ENCODE measurements around the gene EIF5AL1. TPM values are rescaled to one million over a fixed set of nuclear protein-coding genes. Genes with fewer than 3 reads are reported as not detected.

EIF5AL1 gene
- total and polyA plus RNA-seq, 10 of the 15 experiments (the other 5 are each of a cell fraction or from before 2014, with no cell fraction given), result 0.02 to 8.3 (median 0.45) TPM; not detected in 1

- TF ChIP-seq POLR2AphosphoS2 (IDR thresholded peaks at IDR 0.05; ENCODE audit: low read depth, low read length), result no peak
These were observed 35.6 kb downstream of the EIF5AL1 start (continued) for GRCh38 chr10:79547973-79548372.

- RAD21 ChIA-PET (ENCODE audit: unreplicated experiment), result no interaction called here
- no peak overlapping the region for H3K4me2 ChIP-seq (ENCODE audit: control insufficient read depth, insufficient read depth)
- H3K36me3 ChIP-seq (ENCODE audit: control insufficient read depth in 2 of 2, insufficient read depth in 2 of 2, low read length in 1 of 2), result no peaks in the 10 kb centered on the region
- no TSS peak for BruUV-seq (replicated peaks)
- ATAC-seq (no peak), DNase-seq (ENCODE audit: low read depth, low spot score) (no peak), FAIRE-seq (no peak)
- no peaks in the 10 kb centered on the region for H3K9me3 ChIP-seq (replicated peaks; ENCODE audit: control insufficient read depth, insufficient read depth, low read length)
- CTCF ChIA-PET, result interaction anchor here (0.7 to 1.1 kb wide), 2 partner anchors 15 to 447 kb away, joined by 3 to 5 read pairs; no protein-coding TSS in a partner anchor
- WGBS (ENCODE audit: insufficient coverage, insufficient replicate concordance, low lambda C conversion rate, missing lambda C conversion rate), result 18% methylated on average over 2 of the region's 2 CpGs
- in situ Hi-C loops (cut with MboI), result no loop called here
- H3K27me3 ChIP-seq (replicated peaks in 1 of 2; ENCODE audit: control insufficient read depth in 2 of 2, insufficient read depth in 2 of 2, low read length in 1 of 2), result peaks cover 0 to 6% of the 10 kb centered on the region in 2 experiments
- intact Hi-C loops (cut with micrococcal nuclease; ENCODE audit: unreplicated experiment), result no loop called here
- no peaks in the 10 kb centered on the region for H3K79me2 ChIP-seq (ENCODE audit: control insufficient read depth, insufficient read depth, low read length)
- H4K20me1 ChIP-seq (ENCODE audit: control insufficient read depth, insufficient read depth), result no peaks in the 10 kb centered on the region
- no peak for TF ChIP-seq ELK1 (IDR thresholded peaks at IDR 0.05; ENCODE audit: low read depth, low read length)
- TF ChIP-seq POU2F2 (IDR thresholded peaks at IDR 0.05; ENCODE audit: borderline replicate concordance, low read depth, low read length), result no peak
- no peak for TF ChIP-seq CEBPZ (IDR thresholded peaks at IDR 0.05; ENCODE audit: low read depth, low read length)
- no peak for TF ChIP-seq IKZF2 (IDR thresholded peaks at IDR 0.05)
- no peak for TF ChIP-seq YY1 (IDR thresholded peaks at IDR 0.05; ENCODE audit: low read depth, low read length)
- TF ChIP-seq, protein P1, sequence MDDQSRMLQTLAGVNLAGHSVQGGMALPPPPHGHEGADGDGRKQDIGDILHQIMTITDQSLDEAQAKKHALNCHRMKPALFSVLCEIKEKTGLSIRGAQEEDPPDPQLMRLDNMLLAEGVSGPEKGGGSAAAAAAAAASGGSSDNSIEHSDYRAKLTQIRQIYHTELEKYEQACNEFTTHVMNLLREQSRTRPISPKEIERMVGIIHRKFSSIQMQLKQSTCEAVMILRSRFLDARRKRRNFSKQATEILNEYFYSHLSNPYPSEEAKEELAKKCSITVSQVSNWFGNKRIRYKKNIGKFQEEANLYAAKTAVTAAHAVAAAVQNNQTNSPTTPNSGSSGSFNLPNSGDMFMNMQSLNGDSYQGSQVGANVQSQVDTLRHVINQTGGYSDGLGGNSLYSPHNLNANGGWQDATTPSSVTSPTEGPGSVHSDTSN (IDR thresholded peaks at IDR 0.05; ENCODE audit: insufficient replicate concordance, low read depth, low read length), result no peak
- TF ChIP-seq CHD2 (IDR thresholded peaks at IDR 0.05; ENCODE audit: borderline replicate concordance, low read depth, low read length), result no peak
- no peak for TF ChIP-seq SIX5 (IDR thresholded peaks at IDR 0.05; ENCODE audit: low read depth, low read length, severe bottlenecking)
- TF ChIP-seq IRF3 (IDR thresholded peaks at IDR 0.05), result no peak
- no peak for TF ChIP-seq MXI1 (IDR thresholded peaks at IDR 0.05; ENCODE audit: low read depth, low read length)
- no peak for TF ChIP-seq STAT3 (IDR thresholded peaks at IDR 0.05; ENCODE audit: low read depth, low read length)
- TF ChIP-seq BMI1 (IDR thresholded peaks at IDR 0.05; ENCODE audit: borderline replicate concordance), result no peak
- no peak overlapping the region for H2AFZ ChIP-seq (ENCODE audit: control insufficient read depth, low read depth, low read length)
- POLR2A ChIA-PET, result no interaction called here
- H3K4me1 ChIP-seq (ENCODE audit: control insufficient read depth, insufficient read depth, low read length), result no peaks in the 10 kb centered on the region
- no peak overlapping the region for H3K27ac ChIP-seq (ENCODE audit: control insufficient read depth, insufficient read depth)
- no peak overlapping the region for H3K9ac ChIP-seq (ENCODE audit: control insufficient read depth, insufficient read depth, low read length)
- no peak overlapping the region for H3K4me3 ChIP-seq
- SMC1A ChIA-PET (ENCODE audit: uncharacterized antibody, unreplicated experiment), result no interaction called here
These were observed 39.8 kb downstream of the EIF5AL1 start for GRCh38 chr10:79552143-79552542.
